GM18508 (cell line): Measurements from ENCODE around the gene SLIT1.

Experiments
- ATAC-seq: cut with Tn5 transposase; IDR thresholded peaks from one replicate; pipeline ENCODE4 v1.9.1; 2021; ENCODE audit warnings: moderate number of reproducible peaks; ENCODE audit not compliant: insufficient read depth, unreplicated experiment

The SLIT1 gene

DNA sequence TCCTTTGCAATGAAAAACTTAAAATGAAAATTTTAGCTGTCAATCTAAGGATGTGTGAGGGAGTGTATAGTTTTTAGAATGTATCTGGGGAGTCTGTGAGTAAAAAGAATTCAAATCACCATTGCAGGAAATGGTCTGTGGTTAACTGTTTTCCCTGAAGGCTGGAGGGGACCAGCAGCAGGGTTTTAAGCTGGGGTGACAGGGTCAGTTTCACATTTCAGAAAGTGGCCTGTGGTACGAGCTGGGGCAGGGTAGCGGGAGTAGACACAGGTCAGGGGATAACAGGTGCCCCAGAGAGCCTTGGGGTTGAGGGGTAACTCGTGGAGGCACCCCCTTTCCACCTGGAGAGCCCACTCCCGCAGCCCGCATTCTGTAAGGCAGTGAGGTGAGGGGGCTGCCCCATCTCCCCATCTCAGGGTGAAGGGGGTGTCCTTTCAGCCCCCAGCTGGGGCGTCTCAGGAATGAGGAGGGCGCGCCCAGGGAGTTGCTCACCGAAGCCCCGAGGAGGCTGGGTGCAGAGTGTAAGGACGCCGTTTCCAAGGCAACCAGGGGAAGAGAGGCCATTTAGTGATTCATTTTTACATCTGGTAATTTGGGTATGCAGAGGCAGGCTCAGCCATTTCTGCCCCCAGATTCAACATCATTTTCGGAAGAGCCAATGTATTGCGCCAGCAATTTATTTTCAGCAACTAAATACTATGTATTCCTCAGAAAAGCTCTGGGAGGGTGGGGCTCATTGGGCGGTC is 168.9 kb downstream of the SLIT1 start:
- peak; percentile 55 for ATAC-seq

DNA sequence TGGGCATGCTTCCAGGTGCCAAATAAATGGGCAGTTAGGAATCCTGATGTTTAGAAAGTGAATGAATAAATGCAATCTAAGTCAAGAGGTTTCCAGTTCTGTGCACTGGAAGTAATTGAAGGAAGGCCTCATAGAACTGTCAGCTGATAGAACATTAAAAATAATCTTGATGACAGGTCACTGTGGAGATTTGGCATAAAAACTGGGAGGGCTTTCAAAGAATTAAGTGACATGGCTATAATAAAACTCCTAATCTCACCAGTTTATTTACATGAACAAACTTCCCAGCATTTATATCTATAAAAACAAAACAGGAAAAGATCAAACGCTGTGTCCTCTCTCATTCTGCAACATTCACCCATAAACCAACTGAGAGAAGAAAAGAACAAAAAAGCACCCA is 170.5 kb downstream of the SLIT1 start:
- ATAC-seq, result no peak

GRCh38 chr10:97013983-97014382 is 171.8 kb downstream of the SLIT1 start:
- ATAC-seq, result no peak

DNA sequence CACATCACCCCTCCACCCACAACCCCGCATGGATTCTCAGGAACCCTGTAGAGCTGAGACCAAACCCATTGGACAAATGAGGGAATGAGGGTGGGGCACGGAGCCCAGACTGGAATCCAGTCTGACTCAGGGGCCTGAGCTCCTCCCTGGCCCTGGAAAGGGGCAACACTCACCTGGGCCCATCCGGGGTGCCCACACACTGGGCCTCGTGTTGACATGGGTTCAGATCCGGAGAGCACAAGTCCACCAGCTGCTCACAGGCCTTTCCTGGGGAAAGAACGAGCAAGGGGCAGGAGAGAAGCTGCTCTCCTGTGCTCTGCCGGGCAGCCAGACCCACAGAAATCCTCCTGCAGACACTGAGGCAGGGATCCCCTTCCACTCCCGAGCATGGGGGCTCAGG is 172.2 kb downstream of the SLIT1 start:
- ATAC-seq, result no peak

- no peak for ATAC-seq
Measured at GRCh38 chr10:97012470-97012869, 173.3 kb downstream of the SLIT1 start.

DNA sequence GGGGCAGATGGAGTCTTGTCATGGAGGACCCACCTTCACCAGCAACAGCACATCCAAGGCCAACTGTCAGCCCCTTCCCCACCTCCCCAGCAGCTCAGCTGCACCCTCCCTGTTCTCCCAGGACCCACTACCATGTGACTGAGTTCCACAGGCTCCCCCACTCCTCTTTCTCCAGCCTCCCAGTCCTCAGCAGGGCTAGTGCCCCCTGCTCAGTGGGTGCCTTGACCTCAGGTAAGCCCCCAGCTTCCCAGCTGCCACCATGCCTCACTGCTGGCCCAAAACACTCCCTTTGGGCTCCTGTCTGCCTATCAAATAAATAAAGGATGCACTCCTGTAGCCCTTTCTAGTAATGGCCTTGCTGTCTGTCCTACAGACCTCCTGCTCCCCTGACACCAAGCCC is 174.4 kb downstream of the SLIT1 start:
- no peak for ATAC-seq

DNA sequence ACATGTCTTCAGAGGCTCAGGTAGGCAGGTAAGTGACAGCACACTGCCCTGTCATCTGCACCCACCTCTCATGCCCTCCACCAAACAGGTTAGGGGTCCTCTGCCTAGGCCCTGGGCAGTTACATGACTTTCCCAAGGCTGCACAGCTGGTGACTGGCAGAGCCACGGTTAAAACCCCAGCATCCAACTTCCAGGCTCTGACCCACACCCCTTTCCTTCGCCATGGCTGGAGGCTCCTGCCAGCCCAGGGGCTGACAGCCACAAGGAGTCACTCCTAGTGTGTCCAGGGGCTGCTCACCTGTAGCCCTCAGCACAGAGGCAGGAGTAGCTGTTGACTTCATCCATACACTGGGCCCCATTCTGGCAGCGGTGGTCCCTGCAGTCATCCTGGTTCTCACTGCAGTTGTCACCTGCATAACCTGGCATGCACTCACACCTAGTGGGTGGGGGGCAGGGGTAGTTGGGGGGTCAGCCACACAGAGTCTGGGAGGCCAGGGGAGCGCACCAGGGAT is 175.0 kb downstream of the SLIT1 start:
- ATAC-seq, result no peak

DNA sequence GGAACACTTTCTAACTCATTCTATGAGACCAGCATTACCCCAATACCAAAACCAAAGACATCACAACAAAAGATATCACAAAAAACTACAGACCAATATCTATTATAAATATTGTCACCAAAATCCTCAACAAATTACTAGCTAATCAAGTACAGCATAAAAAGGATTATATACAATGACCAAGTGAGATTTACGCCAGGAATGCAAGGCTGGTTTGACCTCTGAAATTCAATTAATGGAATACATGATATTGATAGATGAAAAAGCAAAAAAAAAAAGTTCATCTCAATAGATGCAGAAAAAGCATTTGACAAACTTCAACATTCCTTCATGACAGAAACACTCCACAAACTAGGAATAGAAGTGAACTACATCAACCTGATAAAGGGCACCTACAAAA is 178.3 kb downstream of the SLIT1 start:
- ATAC-seq, result no peak

DNA sequence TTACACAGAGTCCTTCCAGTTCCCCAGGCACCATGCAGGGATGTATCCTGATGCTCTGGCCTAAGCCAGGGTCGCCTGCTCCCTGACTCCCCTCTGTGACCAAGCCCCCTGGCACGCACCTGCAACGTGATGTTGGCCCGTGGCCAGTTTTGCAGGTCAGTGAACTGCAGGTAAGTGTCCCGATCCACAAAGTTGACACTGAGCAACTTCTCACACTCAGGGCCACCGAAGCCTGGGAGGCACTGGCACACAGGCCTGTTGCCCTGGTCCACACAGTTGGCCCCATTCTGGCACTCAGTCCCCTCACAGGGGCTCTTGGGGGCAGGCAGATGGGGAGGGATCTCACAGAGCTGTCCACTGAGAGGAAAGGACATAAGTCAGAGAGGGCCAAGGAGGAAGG is 179.4 kb downstream of the SLIT1 start:
- no peak for ATAC-seq

GRCh38 chr10:97005349-97005748 is 180.4 kb downstream of the SLIT1 start:
- ATAC-seq, result no peak

GRCh38 chr10:97004591-97004990 is 181.2 kb downstream of the SLIT1 start:
- no peak for ATAC-seq

DNA sequence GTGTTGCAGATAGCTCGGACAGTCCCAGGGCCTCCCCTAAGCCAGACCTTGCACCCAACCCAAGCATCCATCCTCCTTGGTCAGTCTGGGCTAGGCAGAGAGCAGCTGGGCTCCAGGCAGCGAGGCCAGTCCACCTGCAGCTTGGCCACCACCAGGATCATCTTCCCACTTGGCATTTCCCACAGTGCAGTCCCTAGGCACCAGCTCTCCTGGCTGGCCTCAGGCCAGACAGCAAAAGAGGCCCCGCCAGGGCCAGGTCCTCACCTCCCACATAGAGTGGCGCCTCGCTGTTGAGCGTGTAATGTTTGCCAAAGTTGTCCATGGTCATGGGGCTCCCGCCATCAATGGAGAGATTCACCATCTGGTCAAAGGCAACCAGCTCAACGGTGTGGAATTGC is 182.0 kb downstream of the SLIT1 start:
- no peak for ATAC-seq

GRCh38 chr10:97003151-97003803 is 182.5 kb downstream of the SLIT1 start:
- ATAC-seq, result no peak

GRCh38 chr10:97002670-97003069 is 183.1 kb downstream of the SLIT1 start:
- no peak for ATAC-seq

DNA sequence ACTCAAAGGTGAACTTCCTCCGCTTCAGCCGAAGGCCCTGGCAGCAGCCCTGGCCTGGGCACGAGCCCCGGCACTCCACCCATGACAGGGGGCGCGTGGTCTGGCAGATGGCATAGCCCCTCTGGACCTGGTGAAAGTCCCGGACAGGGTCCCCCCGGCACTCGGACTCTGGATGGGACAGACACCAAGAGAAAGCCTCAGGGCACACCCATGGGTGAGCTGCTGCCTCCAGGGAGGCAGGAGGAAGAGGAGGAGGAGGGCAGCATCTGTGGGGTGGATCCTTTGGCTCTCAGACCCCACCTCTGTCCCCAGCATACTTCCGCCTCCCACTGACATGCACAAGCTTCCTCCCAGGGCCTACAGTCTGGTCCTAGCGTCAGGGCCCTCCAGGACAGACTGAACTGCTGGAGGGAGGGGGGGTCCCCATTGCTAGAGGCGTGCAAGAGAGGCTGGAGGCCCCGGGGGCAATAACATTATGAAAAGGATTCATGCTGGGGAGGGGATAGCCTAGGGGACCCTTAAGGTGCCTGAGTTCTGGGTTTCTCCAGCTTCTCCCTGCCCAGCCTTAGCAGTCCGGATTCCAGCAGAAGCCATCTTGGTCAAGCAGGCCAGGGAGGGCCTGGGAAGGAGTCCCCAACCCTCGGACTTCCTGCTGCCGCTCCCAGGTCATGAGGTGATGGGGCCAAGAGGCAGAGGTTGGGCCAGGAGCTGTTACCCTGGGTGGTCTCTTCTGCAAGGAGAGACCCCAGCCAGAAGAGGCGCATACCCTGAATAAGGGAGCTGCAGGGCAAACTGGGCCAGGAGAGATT is 184.4 kb downstream of the SLIT1 start:
- no peak for ATAC-seq

- no peak for ATAC-seq
Measured at GRCh38 chr10:97000487-97001182, 185.1 kb downstream of the SLIT1 start.

GRCh38 chr10:96999987-97000386 is 185.8 kb downstream of the SLIT1 start:
- no peak for ATAC-seq

GRCh38 chr10:96999337-96999736 is 186.4 kb downstream of the SLIT1 start:
- no peak for ATAC-seq

DNA sequence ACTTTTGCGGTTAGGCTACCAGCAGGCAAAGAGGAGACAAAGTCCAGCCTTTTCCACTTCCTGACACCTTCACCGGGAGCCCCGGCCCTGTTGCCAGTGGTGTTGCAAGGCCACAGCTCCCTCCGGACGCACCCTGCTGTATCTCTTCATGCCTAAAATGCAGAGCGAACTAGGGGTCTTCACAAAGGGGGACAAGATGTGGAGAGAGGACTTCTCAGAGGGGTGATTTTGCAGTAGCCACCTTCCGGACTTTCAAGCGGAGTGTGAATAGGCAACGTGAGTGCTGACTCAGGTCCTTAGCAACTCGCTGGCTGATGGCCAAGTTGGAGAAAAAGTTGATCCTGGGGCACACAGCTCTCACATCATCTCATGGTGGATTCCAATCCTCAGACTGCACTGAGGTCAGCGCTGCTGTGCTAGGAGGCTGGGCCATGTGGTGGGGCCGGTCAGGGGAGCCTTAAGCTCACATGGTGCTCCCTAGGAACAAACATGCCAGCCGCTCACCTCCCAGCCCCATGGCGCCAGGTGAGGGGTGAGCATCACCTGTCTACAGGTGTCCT is 187.3 kb downstream of the SLIT1 start:
- ATAC-seq, result no peak

- ATAC-seq, result no peak
Measured at GRCh38 chr10:96996275-96996965, 189.3 kb downstream of the SLIT1 start.
